ENCODE results near the gene SMYD2.

SMYD2 gene

GRCh38 chr1:214330222-214330621 is 49.3 kb downstream of the SMYD2 start:
- TF ChIP-seq JUND (IDR thresholded peaks at IDR 0.05; ENCODE audit: low read depth), result no peak
- in situ Hi-C loops (cut with HindIII; ENCODE audit: low pct_unique_long_range_greater_than_20kb, low sequenced_read_pairs), result no loop called here
- peak in 1 of 2 experiments; percentile 84 for DNase-seq (ENCODE audit: low read depth in 1 of 2, low spot score in 1 of 2)

- DNase-seq (ENCODE audit: low read depth in 1 of 2, low spot score in 1 of 2), result no peak
- in situ Hi-C loops (cut with HindIII; ENCODE audit: low pct_unique_long_range_greater_than_20kb, low sequenced_read_pairs), result no loop called here
Observed at GRCh38 chr1:214330715-214331114, 49.8 kb downstream of the SMYD2 start.

DNA sequence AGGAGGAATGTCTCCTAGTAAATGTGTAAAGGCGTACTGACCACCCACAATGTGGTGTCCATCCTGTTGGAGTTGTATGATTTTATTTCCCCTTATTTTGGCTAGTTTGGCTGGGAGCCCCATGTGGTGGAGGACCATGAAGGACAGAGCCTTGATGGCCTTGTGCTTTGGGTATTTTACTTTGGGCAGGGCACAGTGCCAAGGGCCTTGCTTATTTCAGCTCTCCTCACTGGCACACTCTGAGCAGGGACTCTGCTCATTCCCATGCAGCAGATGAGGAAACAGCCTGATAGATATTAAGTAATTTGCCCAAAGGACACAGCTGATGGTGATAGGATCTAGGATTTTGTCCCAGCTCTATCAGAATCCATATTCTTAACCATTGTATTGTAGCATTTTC is 50.2 kb downstream of the SMYD2 start:
- in situ Hi-C loops (cut with HindIII; ENCODE audit: low pct_unique_long_range_greater_than_20kb, low sequenced_read_pairs), result no loop called here
- TF ChIP-seq JUND (IDR thresholded peaks at IDR 0.05; ENCODE audit: low read depth), result no peak
- DNase-seq (ENCODE audit: low read depth in 1 of 2, low spot score in 1 of 2), result peak in 1 of 2 experiments; percentile 37

More at GRCh38 chr1:214330715-214331114, 49.8 kb downstream of the SMYD2 start:
- no peak for TF ChIP-seq JUND (IDR thresholded peaks at IDR 0.05; ENCODE audit: low read depth)

DNA sequence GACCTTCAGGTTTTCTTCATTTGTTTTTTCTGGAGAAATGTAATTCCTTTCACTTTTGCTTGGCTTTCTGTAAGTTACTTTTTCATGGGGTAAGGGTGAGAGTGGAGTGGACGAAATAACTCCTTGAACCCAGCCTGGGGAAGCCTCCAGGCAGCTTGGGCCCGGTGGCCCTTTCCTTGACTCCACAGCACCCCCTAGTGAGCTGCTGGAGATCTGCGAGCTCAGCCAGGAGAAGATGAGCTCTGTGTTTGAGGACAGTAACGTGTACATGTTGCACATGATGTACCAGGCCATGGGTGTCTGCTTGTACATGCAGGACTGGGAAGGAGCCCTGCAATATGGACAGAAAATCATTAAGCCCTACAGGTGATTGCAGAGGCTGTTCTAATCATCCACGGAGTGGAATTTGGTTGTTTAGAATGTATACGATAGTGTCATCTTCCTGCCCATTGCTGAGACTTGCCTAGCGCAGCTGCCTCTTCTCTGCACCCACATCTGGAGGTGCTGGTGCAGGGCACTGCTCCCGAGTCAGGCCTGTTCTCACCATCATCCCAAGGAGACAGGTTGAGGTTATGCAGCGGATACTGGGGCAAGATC is 51.0 kb downstream of the SMYD2 start:
- in situ Hi-C loops (cut with HindIII; ENCODE audit: low pct_unique_long_range_greater_than_20kb, low sequenced_read_pairs), result no loop called here
- peak in 1 of 2 experiments; percentile 75 for DNase-seq (ENCODE audit: low read depth in 1 of 2, low spot score in 1 of 2)
- TF ChIP-seq JUND (IDR thresholded peaks at IDR 0.05; ENCODE audit: low read depth), result no peak

- no peak for TF ChIP-seq JUND (IDR thresholded peaks at IDR 0.05; ENCODE audit: low read depth)
- DNase-seq (ENCODE audit: low read depth in 1 of 2, low spot score in 1 of 2), result peak; percentile 34 to 76
- in situ Hi-C loops (cut with HindIII; ENCODE audit: low pct_unique_long_range_greater_than_20kb, low sequenced_read_pairs), result no loop called here
Observed at GRCh38 chr1:214332946-214333798, 52.2 kb downstream of the SMYD2 start.

- no peak for TF ChIP-seq JUND (IDR thresholded peaks at IDR 0.05; ENCODE audit: low read depth)
- DNase-seq (ENCODE audit: low read depth in 1 of 2, low spot score in 1 of 2), result no peak
- in situ Hi-C loops (cut with HindIII; ENCODE audit: low pct_unique_long_range_greater_than_20kb, low sequenced_read_pairs), result no loop called here
Observed at GRCh38 chr1:214335567-214335966, 54.6 kb downstream of the SMYD2 start.

DNA sequence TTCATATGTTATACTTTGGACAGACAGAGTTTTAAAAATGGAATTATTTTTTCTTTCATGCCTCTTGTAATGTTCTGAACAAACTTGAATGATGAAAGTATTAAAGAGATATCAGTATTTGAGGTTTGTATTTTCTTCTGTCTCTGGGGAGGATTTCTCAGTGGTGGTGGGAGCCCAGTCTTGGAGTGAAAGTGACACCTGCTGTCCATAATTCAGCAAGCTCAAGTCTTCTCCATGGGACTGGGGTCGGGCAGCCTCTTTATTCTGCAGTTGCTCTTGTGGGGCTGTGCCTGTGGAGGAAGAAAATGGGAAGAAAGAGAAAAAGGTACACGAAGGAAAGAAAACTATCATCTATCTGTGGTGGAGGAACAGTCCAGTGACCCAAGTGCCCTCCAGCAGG is 56.1 kb downstream of the SMYD2 start:
- in situ Hi-C loops (cut with HindIII; ENCODE audit: low pct_unique_long_range_greater_than_20kb, low sequenced_read_pairs), result no loop called here

GRCh38 chr1:214337511-214337910 is 56.6 kb downstream of the SMYD2 start:
- DNase-seq (ENCODE audit: low read depth in 1 of 2, low spot score in 1 of 2), result no peak
- in situ Hi-C loops (cut with HindIII; ENCODE audit: low pct_unique_long_range_greater_than_20kb, low sequenced_read_pairs), result no loop called here
- TF ChIP-seq JUND (IDR thresholded peaks at IDR 0.05; ENCODE audit: low read depth), result no peak

More for the DNA sequence above, 56.1 kb downstream of the SMYD2 start:
- TF ChIP-seq JUND (IDR thresholded peaks at IDR 0.05; ENCODE audit: low read depth), result no peak
- no peak for DNase-seq (ENCODE audit: low read depth in 1 of 2, low spot score in 1 of 2)

GRCh38 chr1:214338212-214338611 is 57.3 kb downstream of the SMYD2 start:
- in situ Hi-C loops (cut with HindIII; ENCODE audit: low pct_unique_long_range_greater_than_20kb, low sequenced_read_pairs), result no loop called here
- DNase-seq (ENCODE audit: low read depth in 1 of 2, low spot score in 1 of 2), result no peak
- no peak for TF ChIP-seq JUND (IDR thresholded peaks at IDR 0.05; ENCODE audit: low read depth)

- DNase-seq (ENCODE audit: low read depth in 1 of 2, low spot score in 1 of 2), result no peak
- TF ChIP-seq JUND (IDR thresholded peaks at IDR 0.05; ENCODE audit: low read depth), result no peak
- in situ Hi-C loops (cut with HindIII; ENCODE audit: low pct_unique_long_range_greater_than_20kb, low sequenced_read_pairs), result no loop called here
Observed at GRCh38 chr1:214341459-214341858, 60.5 kb downstream of the SMYD2 start.

- DNase-seq (ENCODE audit: low read depth in 1 of 2, low spot score in 1 of 2), result no peak
- TF ChIP-seq JUND (IDR thresholded peaks at IDR 0.05; ENCODE audit: low read depth), result no peak
- in situ Hi-C loops (cut with HindIII; ENCODE audit: low pct_unique_long_range_greater_than_20kb, low sequenced_read_pairs), result no loop called here
Observed at GRCh38 chr1:214341932-214342331, 61.0 kb downstream of the SMYD2 start.

- TF ChIP-seq JUND (IDR thresholded peaks at IDR 0.05; ENCODE audit: low read depth), result no peak
- in situ Hi-C loops (cut with HindIII; ENCODE audit: low pct_unique_long_range_greater_than_20kb, low sequenced_read_pairs), result no loop called here
- DNase-seq (ENCODE audit: low read depth in 1 of 2, low spot score in 1 of 2), result no peak
Observed at GRCh38 chr1:214342525-214342924, 61.6 kb downstream of the SMYD2 start.

DNA sequence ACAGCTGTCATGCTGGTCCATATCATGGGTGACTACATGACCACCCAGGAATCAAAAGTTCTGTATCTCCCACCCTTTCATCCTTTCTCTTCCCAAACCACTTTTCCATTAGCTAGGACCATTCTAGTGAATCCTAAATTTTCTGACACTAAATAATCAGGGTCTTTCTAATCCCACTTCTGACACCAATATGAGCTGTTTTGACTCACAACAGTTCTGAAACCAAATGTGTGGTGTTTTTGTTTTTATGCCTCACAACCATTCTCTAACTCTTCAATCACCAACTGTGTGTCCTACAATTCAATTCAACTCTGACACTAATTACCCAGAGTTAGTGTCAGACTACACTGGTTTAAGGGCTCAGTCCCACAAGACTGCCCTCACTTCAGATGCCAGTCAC is 63.9 kb downstream of the SMYD2 start:
- DNase-seq (ENCODE audit: low read depth in 1 of 2, low spot score in 1 of 2), result no peak
- no peak for TF ChIP-seq JUND (IDR thresholded peaks at IDR 0.05; ENCODE audit: low read depth)
- in situ Hi-C loops (cut with HindIII; ENCODE audit: low pct_unique_long_range_greater_than_20kb, low sequenced_read_pairs), result no loop called here
